Measurements from ENCODE around the gene PRPF40A. TPM values are rescaled to one million over a fixed set of nuclear protein-coding genes. Genes with fewer than 3 reads are reported as not detected.

PRPF40A gene
- total and polyA plus RNA-seq, 8 donors = 8.7 to 44.7 (median 26.1) TPM

DNA sequence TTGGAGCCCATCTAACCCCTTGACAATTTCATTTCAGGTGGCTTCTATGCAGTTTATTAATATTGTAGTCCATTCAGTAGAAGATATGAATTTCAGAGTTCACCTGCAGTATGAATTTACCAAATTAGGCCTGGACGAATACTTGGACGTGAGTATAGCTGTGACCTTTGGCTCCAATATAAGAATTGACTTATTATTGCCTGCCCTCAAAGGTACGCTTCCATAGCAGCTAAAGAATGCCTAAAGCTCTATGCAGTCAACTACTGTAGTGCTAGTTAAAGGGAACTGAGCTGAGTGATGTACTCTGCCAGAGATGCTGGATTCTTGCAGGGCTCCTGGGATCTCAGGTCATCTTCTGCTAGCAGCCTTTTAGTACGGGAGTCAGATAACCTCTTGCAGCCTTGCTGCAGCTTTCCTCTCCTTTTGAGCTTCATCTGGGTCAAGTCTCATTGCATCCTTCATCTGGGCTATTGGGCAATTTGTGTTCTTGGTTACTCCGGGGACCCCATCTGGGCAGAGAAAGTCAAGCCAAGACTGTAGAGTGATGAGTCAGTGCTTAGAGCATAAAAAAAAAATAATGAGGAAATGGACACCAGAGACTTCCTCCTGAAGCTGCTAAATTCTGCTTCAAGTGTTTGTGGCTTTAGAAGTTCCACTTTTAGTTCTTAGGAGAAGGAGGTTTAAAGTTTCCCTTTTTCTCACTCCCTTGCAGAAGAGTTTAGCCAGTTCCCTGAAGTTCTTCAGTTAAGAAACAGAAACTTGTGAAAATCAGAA is 105.6 kb downstream of the PRPF40A start:
- WGBS, 2 donors = 84 to 86% methylated on average over 5 of the region's 5 CpGs
- ATAC-seq = peak in 3 of 4 donors; percentile 68 to 90 (median 81)
- no peaks in the 10 kb centered on the region for H3K4me1 ChIP-seq
- DNase-seq = peak in 1 of 6 donors; percentile 22
- no peaks in the 10 kb centered on the region for H3K27me3 ChIP-seq
- H3K27ac ChIP-seq = peak overlapping the region in 1 of 4 donors; percentile 47
- no peak overlapping the region for H3K4me3 ChIP-seq
- TF ChIP-seq, protein P1, sequence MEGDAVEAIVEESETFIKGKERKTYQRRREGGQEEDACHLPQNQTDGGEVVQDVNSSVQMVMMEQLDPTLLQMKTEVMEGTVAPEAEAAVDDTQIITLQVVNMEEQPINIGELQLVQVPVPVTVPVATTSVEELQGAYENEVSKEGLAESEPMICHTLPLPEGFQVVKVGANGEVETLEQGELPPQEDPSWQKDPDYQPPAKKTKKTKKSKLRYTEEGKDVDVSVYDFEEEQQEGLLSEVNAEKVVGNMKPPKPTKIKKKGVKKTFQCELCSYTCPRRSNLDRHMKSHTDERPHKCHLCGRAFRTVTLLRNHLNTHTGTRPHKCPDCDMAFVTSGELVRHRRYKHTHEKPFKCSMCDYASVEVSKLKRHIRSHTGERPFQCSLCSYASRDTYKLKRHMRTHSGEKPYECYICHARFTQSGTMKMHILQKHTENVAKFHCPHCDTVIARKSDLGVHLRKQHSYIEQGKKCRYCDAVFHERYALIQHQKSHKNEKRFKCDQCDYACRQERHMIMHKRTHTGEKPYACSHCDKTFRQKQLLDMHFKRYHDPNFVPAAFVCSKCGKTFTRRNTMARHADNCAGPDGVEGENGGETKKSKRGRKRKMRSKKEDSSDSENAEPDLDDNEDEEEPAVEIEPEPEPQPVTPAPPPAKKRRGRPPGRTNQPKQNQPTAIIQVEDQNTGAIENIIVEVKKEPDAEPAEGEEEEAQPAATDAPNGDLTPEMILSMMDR (IDR thresholded peaks at IDR 0.05) = no peak
- intact Hi-C loops (cut with DNase I) = no loop called here
- H3K36me3 ChIP-seq = no peaks in the 10 kb centered on the region
- no peaks in the 10 kb centered on the region for H3K9me3 ChIP-seq
- no peak for FAIRE-seq

- FAIRE-seq = no peak
- Histone ChIP-seq H3K27me3 (no peaks in the 10 kb centered on the region), H3K4me1 (no peaks in the 10 kb centered on the region), H3K36me3 (no peaks in the 10 kb centered on the region), H3K4me3 (no peak overlapping the region), H3K9me3 (no peaks in the 10 kb centered on the region), H3K27ac (no peak overlapping the region)
- 33 to 74% methylated on average over 1 of the region's 1 CpG for WGBS, 2 donors
- no peak for ATAC-seq
- no peak for DNase-seq
- TF ChIP-seq, protein P1 (IDR thresholded peaks at IDR 0.05) = no peak
- intact Hi-C loops (cut with DNase I) = no loop called here
Observed at GRCh38 chr2:152609699-152610098, 107.6 kb downstream of the PRPF40A start.

DNA sequence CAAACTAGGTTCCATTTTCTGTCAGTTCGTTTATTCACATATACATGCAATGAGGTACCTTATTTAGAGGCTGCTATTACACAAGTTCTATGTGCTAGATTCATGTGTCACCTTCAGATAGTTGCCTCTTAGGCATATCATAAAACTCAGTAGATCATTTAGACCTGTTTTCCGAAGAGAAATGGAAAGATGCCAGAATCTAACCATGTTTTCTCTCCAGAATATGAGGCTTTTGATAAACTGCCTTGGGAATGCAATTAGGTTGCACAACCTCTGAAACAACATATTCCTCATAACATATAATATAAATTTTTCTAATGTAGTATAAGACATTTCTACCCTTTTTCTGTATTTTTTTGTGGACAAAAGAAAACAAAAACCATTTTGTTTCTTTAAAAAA is 108.1 kb downstream of the PRPF40A start:
- ATAC-seq = no peak
- DNase-seq = no peak
- Histone ChIP-seq H3K4me1 (no peaks in the 10 kb centered on the region), H3K27ac (no peak overlapping the region), H3K4me3 (no peak overlapping the region), H3K9me3 (no peaks in the 10 kb centered on the region), H3K36me3 (no peaks in the 10 kb centered on the region), H3K27me3 (no peaks in the 10 kb centered on the region)
- TF ChIP-seq, protein P1 (IDR thresholded peaks at IDR 0.05) = no peak
- FAIRE-seq = no peak
- 55 to 60% methylated on average over 2 of the region's 2 CpGs for WGBS, 2 donors
- intact Hi-C loops (cut with DNase I) = no loop called here

GRCh38 chr2:152607793-152608300 is 109.4 kb downstream of the PRPF40A start:
- Histone ChIP-seq H3K9me3 (no peaks in the 10 kb centered on the region), H3K4me1 (no peaks in the 10 kb centered on the region), H3K36me3 (no peaks in the 10 kb centered on the region), H3K27me3 (no peaks in the 10 kb centered on the region), H3K27ac (no peak overlapping the region), H3K4me3 (no peak overlapping the region)
- TF ChIP-seq, protein P1 (IDR thresholded peaks at IDR 0.05) = no peak
- intact Hi-C loops (cut with DNase I) = no loop called here
- no peak for ATAC-seq
- FAIRE-seq = no peak
- DNase-seq = no peak
- WGBS, 2 donors = 91 to 92% methylated on average over 7 of the region's 7 CpGs

DNA sequence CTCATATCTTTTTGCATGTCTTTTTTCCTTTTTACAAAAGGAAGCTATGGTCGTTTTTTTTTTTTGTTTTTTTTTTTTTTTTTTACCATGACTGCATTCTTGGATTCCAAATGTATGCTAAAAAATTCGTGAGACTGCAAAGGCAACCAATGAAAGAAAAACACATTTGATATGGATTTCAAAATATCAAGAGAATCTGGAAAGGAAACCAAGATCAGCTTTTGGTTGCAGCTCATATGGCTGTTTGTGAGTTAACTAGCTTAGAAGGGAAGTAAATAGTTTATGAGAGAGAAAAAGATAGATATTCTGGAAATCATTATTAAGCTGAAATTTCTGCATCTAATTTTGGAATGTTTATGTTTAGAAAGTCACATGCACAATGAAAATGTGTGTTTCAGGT is 110.3 kb downstream of the PRPF40A start:
- WGBS, 2 donors = 35 to 43% methylated on average over 2 of the region's 2 CpGs

More for the DNA sequence above, 110.3 kb downstream of the PRPF40A start:
- Histone ChIP-seq H3K36me3 (no peaks in the 10 kb centered on the region), H3K27me3 (no peaks in the 10 kb centered on the region), H3K4me1 (no peaks in the 10 kb centered on the region), H3K27ac (no peak overlapping the region), H3K9me3 (no peaks in the 10 kb centered on the region), H3K4me3 (no peak overlapping the region)
- intact Hi-C loops (cut with DNase I) = no loop called here
- TF ChIP-seq, protein P1 (IDR thresholded peaks at IDR 0.05) = no peak
- FAIRE-seq (no peak), DNase-seq (no peak), ATAC-seq (no peak)
